Adrenal gland (tissue), 5 donors: ENCODE results near the gene PRC1.

Experiments used
- CTCF ChIP-seq, 6 experiments: fragments of 450-650 bp in 4 of 6; fragments of 200-600 bp in 2 of 6; sonication (generic) in 1 of 6; IDR thresholded peaks; 1 replicate in 5 of 6; 2 replicates in 1 of 6; pipeline versions ENCODE4 v1.5.1 to v1.8.0; 2016 to 2021; ENCODE audit warnings: antibody characterized with exemption in 6 of 6, mild to moderate bottlenecking in 2 of 6, moderate library complexity in 1 of 6
- POLR2A ChIP-seq, 2 donors: fragments of 450-650 bp; IDR thresholded peaks; one replicate each; pipeline ENCODE4 v1.6.1; 2017; ENCODE audit warnings: antibody characterized with exemption in 2 of 2, mild to moderate bottlenecking in 2 of 2, moderate library complexity in 1 of 2
- donor health status: DM: no; HTN: no; CAD: no.

- TF ChIP-seq POLR2A (IDR thresholded peaks at IDR 0.05) = no peak
- no peak for TF ChIP-seq CTCF (IDR thresholded peaks at IDR 0.05)
These were observed 12.7 kb downstream of the PRC1 start for GRCh38 chr15:90981681-90982080.
